NCI-H146 treated with DMSO at 0.1 percent for 48 hours (cell line): ENCODE measurements around the gene ZNF74.

Experiments used
- DNase-seq: peaks from one replicate; lab custom pipeline; 2025; ENCODE audit not compliant: unreplicated experiment; lab: John Stamatoyannopoulos, UW

Gene ZNF74

DNA sequence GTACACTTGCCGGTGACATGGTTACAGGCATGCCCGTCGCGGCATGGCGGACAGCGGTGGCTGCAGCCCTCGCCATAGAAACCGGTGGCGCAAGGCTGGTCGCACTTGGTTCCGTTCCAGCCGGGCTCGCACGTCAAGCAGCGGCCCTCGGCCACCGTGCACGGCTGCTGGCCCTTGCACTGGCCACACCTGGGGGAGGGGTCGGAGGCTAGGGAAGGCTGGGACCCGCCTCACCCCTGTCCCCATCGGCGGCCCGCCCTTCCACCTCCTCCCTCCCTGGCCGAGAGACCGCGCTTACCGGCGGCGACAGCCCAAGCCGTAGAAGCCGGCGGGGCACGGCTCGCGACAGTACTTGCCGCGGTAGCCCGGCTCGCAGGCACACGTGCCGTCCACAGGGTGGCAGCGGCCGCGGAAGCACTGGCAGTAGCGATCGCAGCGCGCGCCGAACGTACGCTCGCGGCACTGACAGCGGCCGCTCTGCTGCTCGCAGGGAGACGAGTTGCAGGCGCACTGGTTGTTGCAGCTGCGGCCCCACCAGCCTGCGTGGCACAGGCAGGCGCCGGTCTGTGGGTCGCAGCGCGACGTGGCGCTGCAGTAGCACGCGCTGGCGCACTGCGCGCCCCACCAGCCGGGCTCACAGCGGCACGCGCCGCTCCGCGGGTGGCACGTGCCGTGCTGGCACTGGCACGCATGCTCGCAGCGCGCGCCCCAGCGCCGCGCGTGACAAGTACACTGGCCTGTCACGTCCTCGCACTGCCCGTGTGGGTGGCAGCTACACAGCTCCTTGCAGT lies 37.0 kb downstream of the ZNF74 start:
- DNase-seq, result peak; percentile 3

DNA sequence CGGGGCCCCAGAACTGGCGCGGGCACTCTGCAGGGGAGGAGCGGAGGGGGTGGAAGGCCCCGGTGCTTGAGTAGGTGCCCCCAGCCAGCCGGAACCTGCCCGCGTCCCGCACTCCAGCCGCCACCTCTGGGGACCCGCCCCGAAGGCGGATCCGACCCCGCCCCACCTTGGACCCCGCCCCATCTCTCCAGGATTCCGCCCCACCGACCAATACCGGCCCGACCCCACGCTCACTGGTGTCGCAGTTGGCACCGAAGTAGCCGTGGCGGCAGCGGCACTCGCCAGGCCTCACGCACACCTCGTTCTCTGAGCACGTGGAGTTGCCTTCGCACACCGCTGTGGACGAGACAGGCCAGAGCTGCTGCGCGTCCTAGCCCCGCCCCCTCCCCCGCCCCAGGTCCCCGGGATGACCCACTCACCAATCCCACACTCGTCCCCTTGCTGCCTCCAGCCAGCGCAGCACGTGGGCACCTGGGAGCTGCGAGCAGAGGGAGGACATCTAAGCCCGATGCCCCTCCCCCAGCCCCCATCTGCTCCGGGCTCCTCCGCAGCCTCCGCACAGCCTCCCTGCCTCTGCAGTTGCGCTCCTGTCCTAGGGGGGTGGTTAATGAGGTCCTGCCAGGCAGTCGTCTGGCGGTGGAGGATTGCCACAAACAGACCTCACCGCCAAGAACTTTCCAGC lies 37.7 kb downstream of the ZNF74 start:
- no peak for DNase-seq

DNA sequence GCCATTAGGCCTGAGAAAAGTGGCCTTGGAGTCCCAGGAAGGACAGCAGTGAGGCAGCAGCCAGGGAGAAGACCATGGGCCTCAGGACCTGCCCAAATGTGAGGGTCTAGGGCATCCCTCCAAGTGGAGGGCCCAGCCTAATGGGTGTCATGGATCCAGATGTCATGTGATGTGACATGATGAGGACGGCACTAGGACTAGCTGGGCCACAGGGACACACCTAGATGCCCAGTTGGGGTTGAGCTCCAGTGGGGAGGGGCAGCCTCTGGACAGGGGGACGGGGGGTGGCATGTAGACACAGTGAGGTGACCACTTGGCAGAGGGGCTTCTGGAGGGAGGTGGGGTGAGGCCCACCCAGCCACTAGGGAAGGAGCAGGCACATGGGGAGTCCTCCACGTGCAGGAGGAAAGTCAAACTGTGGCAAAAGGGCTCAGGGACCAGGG lies 38.3 kb downstream of the ZNF74 start:
- DNase-seq, result no peak

DNA sequence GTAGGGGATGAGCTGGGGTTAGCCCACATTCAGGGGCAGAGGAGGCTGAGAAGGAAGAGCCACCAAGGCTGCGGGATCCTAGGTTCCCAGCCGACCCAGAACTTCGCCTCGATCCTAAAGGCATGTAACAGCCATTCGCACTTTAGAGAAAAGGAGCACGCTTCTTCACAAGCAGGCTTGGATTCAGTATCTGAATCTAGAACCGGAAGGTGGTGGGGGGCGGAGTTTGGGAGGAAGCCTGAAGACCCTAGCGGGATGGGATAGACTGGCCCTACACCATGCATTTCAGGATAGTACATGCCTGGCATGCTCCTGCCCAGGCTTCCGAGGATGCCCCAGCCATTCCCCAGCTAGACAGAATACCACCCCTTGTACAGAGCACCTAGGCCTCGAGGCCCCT lies 39.2 kb downstream of the ZNF74 start:
- DNase-seq, result no peak

DNA sequence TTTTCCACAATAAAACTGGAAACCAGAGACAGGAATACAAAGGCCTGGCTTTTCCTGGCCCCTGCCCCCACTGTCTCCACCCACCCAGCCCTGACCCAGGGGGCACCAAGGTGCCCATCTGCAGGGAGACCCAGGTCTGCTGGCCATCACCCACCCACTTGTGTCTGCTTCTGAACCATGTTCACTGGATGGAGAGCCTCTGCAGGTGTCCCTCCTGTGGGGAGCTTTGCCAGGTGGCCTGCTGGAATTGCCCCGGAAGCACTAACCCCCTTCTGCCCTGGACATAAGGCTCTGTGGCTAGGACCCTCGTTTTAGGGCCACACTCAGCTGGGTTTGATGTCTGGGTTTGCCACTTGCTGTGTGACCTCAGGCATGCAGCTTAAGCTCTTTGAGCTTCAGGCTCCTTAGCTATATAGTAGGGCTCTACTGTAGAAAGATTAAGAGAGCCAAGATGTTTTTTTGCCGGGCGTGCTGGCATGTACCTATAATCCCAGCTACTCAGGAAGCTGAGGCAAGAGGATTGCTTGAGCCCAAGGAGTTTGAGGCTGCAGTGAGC lies 39.8 kb downstream of the ZNF74 start:
- DNase-seq, result no peak

DNA sequence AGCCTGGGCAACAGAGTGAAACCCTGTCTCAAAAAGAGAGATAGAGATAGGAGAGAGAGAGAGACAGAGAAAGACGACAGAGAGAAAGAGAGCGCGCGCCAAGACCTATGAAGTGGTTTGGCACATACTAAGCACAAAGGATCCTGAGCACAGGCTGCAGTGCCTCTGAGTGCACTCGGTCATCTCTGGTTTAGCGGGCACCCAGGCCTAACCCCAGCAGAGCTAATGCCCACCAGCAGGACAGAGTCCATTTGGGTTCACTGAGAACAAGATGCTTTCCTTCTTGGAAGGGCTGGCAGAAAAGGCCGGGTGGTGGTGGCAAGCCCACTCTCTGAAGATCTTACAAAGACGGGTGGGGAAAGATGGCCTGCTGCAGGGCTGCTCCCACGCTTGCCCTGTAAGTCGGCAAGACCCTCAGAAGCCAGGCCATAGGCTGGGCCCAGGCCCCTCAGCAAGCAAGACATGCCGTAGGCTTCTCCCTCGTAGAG lies 40.4 kb downstream of the ZNF74 start:
- DNase-seq, result no peak

DNA sequence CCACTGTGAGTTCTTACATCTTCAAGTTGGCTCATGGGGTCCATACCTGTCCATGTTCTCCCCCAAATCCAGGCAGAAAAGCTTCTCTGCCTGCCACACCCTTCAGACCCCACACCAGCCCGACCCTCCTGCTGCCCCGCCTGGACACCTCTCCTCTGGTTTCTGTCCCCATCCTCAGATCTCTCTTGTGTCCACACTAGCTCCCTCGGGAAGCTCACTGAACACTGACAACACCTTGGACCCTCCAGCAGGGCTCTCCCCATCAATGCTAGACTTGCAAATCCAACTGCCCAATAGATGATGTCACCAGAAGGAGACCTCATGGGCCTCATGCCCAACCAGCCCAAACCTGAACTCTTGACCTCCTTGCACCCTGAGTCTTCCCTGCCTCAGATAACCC lies 40.8 kb downstream of the ZNF74 start:
- no peak for DNase-seq

DNA sequence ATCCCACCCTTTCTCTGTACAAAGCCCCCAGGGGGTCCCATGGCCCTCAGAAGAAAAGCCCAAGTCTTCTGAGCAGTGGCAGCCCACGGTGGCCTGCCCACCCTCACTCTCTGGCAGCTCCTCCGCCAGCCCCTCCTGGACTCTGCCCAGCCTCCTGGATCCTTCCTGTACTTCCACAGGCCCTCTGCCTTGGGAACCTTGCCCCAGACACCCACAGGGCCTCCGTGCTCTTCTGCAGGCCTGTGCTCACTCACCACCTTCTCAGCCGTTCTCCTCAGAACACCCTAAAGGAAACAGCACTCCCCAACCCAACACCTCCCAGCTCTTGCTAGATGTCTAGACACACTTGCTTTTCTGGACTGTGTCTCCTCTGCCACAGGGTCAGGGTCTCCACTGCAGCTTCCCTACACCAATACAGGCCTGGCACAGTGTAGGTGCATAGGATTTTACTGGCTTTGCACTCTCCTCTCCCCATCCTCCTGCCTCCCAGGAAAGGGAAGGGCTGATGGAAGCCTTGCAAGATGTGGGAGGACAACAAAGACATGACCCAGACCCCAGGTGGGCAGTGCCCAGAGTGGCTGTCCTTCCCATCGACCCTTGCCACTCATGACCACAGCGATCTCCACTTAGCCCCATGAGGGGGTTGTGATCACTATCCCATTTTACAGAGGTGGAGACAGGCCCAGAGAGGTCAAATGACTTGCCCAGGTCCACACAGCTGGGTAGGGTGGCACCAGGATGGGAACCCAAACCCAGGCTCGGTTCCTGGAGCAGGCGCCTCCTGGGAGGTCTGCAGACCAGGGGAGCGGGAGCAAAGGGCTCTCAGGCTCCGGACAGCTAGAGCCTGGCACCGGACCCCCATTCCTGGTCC lies 41.7 kb downstream of the ZNF74 start:
- no peak for DNase-seq

DNA sequence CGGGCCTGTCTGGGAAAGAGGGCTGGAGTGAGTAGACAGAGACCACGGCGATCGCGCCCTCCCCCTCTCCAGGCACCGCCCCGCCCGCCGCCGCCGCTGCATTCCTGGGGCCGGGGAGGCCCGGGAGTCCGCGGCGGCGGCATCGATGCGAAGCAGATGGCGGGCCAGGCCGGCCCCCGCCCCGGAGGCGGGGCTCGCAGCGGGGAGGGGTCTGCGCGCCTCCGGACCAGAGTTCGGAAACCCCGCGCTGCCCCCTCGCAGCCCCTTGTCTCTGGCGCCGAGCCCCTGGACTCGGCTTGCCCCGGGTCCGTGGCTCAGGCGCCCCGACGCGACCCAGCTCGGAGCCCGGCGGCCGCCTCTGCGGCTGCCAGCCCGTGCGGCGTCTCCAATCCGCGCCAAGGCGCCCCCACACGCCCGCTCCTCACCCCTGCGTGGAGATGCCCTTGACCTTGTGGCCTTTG lies 42.4 kb downstream of the ZNF74 start:
- DNase-seq, result no peak

DNA sequence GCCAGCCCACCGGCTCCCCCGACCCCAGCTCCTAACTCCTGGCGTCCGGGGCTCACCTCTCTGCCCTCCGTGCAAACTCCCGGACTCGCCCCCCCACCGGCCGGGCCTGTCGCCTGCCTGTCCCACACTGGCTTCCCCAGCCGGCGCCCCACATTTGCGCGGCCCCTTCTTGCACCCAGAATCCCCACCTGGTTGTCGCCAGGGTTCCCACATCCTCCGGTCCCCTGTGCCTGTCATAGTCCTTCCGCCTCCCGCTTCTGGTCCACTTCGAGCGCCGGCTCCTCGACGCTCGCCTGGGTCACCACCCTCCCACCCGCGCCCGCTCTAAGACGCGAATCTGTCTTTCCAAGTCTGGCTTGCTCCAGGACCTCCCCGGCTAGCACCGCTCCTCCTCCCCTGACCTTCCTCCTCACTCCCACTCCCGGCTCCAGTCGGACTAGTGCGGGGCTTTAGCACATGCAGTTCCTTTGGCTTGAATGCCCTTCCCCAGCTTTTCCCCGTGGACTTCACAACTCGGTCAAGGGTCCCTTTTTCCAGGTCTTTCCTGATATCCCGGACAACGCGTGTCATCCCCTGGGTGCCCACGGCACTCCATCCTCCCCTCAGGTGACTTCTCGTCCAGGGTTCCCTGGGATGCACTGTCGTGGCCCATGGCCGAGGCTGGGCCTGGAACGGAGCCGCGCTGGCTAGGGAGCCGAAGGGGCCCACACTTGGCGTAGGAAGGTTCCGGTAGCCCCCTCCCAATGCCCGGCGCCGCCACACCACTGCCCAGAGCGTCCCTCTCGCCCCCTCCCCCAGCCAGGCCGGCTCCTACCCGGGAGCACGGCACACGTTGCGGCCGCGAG lies 43.0 kb downstream of the ZNF74 start:
- DNase-seq, result no peak

DNA sequence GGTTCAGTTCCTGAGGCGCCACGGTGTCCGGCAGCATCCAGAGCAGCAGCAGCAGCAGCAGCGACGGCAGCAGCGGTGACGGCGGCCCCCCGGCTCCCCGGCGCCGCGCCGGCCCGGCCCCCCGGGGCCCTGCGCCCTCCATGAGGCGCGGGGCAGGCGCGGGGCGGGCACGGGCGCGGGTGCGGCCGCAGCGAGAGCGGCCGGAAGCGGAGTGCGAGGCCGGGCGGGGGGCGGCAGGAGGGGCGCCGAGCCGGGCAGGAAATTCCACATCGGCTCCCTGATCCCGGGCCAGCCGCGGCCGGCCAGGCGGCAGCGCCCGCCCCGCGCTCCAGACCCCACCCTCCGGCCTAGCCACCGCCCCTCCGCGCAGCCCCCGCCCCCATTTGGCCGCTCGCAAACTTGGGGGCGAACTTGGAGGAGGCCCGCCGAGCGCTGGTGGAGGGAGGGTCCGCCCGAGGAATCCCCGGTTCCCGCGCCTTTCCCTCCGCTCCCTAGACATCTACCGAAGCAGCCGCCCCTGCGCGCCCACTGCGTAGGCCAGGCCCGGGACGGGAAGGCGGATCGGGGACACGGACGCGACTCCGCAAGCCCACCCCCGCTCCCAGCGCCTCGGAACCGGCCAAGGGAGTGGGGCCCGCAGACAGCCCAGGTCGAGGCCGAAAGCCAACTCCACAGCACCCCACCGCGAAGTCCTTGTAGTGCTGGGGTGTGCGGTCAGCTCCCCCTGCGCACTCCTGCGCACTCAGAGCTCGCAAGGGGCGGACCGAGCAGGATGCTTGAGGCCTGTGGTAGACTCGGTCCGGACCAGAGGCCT lies 43.9 kb downstream of the ZNF74 start, which contains the start of gene SCARF2:
TSS of gene SCARF2 (minus strand) at position 213 of the 814 bp plus-strand sequence. CDS start at position 142, 71 bp downstream.
- DNase-seq, result no peak

DNA sequence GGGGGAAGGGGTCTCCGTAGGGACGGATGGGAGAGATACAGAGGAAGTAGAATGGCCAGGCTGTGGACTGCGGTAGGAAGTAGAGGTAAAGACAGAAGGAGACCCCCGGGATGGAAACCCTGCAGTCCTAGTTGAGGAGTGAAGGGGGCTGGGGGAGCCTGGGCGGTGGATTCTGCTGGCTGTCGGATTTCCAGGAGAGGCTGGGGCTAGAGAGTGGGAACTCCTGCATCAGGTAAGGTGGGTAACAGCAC lies 44.4 kb downstream of the ZNF74 start:
- DNase-seq, result no peak

DNA sequence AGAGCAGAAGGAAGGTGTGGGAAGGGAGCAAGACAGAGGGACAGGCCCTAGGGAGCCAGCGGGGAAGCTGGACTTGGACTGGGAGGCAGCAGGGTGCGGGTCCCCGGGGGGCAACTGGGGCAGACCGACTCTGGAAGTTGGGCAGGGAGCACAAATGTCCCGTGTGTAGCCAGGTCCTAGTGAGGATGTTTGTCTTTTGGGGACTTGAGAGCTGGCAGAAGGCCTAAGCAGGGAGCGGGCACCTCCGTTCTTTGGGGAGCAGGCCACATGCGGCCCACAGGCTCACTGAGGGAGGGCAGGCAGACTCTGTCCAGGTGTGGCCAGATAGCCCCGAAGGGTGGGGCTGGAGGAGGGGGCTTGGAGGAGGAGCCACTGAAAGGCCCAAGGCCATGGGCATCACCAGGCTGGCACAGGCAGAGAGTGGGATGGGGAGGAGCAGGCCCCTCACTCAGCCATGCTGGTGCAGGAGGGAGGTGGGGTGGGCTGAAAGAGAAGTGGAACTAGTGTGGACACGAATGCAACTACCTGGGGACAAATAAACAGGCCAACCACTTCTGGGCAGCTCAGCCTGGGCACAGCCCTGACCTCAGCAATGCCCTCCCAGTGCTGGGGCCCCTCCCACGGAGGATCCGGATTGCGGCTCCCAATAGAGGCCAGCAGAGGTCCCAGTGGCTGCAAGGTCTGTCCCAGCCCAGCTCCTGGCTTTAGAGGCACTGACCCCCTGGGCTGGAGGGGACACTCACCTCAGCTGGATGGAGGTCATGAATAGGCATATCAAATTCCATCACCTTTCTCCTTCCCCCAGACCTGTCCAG lies 44.9 kb downstream of the ZNF74 start:
- no peak for DNase-seq

DNA sequence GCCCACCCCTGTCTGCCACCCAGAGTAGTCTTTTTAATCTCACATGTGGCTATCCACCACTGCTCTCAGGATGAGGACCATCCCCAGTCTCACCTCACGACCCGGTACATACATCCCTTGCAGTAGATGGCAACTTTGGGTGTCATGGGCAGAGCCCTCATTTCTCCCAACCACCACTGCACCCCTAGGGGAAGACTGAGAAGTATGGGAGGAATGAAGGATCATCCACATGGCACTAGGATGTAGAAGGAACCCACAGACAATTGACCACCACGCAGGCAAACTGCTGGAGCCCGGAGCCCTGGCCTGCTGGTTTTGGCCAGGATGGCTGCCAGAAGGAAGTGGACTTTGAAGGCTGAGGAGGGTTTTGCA lies 45.6 kb downstream of the ZNF74 start:
- DNase-seq, result no peak

DNA sequence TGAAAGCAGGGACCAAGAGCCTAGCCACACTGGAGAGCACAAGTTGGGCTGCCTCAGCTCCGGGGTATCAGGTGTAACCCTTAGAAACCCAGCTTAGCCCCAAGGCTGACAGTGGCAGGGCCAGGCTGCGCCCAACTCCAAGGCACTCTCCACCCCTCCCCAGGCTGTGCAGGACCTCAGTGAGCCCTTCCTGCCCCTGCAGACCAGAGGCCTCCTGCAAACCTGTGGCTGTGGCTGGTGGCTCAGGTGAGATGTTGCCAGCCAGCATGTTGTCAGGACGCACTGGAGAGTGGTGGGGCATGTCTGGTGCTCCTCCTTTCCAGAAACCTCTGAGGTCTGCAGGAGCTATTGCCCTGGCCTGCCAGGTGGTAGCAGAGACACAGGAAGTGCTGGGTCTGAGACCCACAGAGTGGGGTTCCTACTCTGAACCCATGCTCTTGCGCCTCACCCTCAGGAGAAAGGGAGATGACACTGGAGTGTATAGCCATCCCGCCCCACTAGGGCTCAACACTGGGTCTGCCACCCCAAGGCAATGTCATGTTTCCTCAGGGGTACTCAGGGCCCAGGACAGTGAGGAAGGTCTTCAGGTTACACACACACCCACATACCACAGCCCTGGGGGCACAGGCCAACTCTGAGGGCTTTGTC lies 46.1 kb downstream of the ZNF74 start:
- DNase-seq, result no peak

DNA sequence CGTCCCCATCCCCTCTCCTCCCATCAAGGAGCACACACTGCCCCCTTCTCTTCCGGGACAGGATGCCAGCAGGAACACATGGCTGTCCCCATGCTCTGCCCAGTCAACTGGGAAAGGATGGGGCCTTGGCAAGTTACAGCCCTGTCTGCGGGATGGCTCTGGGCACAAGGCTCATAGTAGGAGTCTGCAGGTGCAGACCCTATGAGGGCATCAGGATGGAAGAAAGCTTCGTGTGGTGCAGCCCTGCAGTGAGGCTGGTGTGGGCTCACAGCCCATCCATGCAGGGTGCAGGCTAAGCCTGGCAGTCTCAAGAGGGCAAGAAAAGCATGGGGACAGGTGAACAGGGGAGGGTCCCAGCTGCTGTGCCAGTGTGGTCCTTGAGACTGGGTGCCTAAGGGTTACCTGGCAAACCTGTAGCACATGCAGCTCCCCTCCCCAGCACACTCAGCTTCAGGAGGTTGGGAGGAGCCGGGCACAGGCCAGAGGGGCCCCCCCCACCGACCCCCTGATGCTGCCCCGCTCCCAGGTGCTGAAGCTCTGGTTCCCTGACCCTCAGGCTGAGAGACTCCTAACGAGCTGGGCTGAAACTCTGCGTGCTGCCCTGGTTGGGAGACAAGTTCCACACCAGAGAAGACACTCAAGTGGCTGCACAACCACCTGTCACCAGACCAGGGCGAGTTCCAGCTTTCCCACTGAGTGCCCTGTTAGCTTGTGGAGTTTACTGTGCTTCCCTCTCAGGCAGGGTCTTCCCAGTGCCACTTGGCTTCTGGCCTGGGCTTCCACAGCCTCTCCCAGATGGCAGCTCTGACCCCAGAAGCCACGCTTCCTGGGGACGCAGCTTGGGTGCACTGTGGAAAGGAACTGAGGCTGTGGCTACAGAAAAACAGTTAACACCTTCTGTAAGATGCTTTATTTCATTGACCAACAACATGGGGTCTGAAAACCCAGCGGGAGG lies 47.0 kb downstream of the ZNF74 start:
- DNase-seq, result no peak
